Immature natural killer cell (primary cell): ENCODE data around the gene CENPT. TPM values are rescaled to one million over a fixed set of nuclear protein-coding genes. Genes with fewer than 3 reads are reported as not detected.
A peak's percentile ranks its signal among the peaks of the same experiment; 100 is the strongest.

Experiments
- DNase-seq, 3 donors: peaks; one replicate each; pipeline ENCODE4 v3.0.0; 2022; ENCODE audit warnings: mixed read lengths in 1 of 3
- H3K27ac Mint-ChIP-seq, 6 donors: one replicate each; pipeline ENCODE4 v1.8.0; 2020; ENCODE audit warnings: mixed read lengths in 6 of 6, mild to moderate bottlenecking in 5 of 6, inconsistent platforms in 4 of 6, moderate library complexity in 3 of 6
- H3K27me3 Mint-ChIP-seq, 3 donors: one replicate each; pipeline ENCODE4 v1.8.0; 2020 to 2021; ENCODE audit warnings: low read depth in 3 of 3, mild to moderate bottlenecking in 3 of 3, mixed read lengths in 3 of 3, moderate library complexity in 3 of 3, inconsistent platforms in 1 of 3
- H3K36me3 Mint-ChIP-seq, 3 donors: one replicate each; pipeline ENCODE4 v1.8.0; 2020; ENCODE audit warnings: mixed read lengths in 3 of 3, inconsistent platforms in 2 of 3, mild to moderate bottlenecking in 2 of 3
- H3K4me1 Mint-ChIP-seq, 2 donors: one replicate each; pipeline ENCODE4 v1.8.0; 2020; ENCODE audit warnings: inconsistent platforms in 2 of 2, mild to moderate bottlenecking in 2 of 2, mixed read lengths in 2 of 2, moderate library complexity in 1 of 2
- H3K4me3 Mint-ChIP-seq, 5 donors: one replicate each; pipeline ENCODE4 v1.8.0; 2020; ENCODE audit warnings: mild to moderate bottlenecking in 5 of 5, mixed read lengths in 5 of 5, inconsistent platforms in 3 of 5, moderate library complexity in 3 of 5
- H3K9me3 Mint-ChIP-seq, 6 donors: one replicate each; pipeline ENCODE4 v1.8.0; 2020; ENCODE audit warnings: mild to moderate bottlenecking in 6 of 6, mixed read lengths in 6 of 6, inconsistent platforms in 4 of 6, moderate library complexity in 3 of 6
- polyA plus RNA-seq, 3 donors: library from polyadenylated mRNA; unstranded; fragments of 300-500 nt; fragmentation: Illumina TruSeq; gene quantifications; one replicate each; pipeline ENCODE4 v1.2.3, GENCODE V29; 2021

CENPT gene
- polyA plus RNA-seq, 3 donors from 2014 or later, result 9.3 to 15.0 (median 12.4) TPM

- H3K4me3 Mint-ChIP-seq, result no peak overlapping the region
- no peaks in the 10 kb centered on the region for H3K9me3 Mint-ChIP-seq
- peak overlapping the region in 2 of 6 donors; percentile 29 to 64 for H3K27ac Mint-ChIP-seq
- no peak for DNase-seq
- peaks cover 0 to 28% (median 15%) of the 10 kb centered on the region in 3 donors for H3K36me3 Mint-ChIP-seq
- H3K4me1 Mint-ChIP-seq, result no peaks in the 10 kb centered on the region
- peaks cover 0 to 2% (median 0%) of the 10 kb centered on the region in 3 donors for H3K27me3 Mint-ChIP-seq
Measured at GRCh38 chr16:67883146-67883871, 35.8 kb upstream of the CENPT start.

GRCh38 chr16:67882374-67883145 lies 35.1 kb upstream of the CENPT start:
- H3K9me3 Mint-ChIP-seq, result no peaks in the 10 kb centered on the region
- DNase-seq, result no peak
- no peak overlapping the region for H3K4me3 Mint-ChIP-seq
- H3K27me3 Mint-ChIP-seq, result peaks cover 0 to 2% (median 0%) of the 10 kb centered on the region in 3 donors
- no peaks in the 10 kb centered on the region for H3K4me1 Mint-ChIP-seq
- peaks cover 3 to 32% (median 15%) of the 10 kb centered on the region in 3 donors for H3K36me3 Mint-ChIP-seq
- no peak overlapping the region for H3K27ac Mint-ChIP-seq

- peaks cover 0 to 2% (median 0%) of the 10 kb centered on the region in 3 donors for H3K27me3 Mint-ChIP-seq
- H3K4me1 Mint-ChIP-seq, result no peaks in the 10 kb centered on the region
- H3K27ac Mint-ChIP-seq, result peak overlapping the region in 1 of 6 donors; percentile 30
- DNase-seq, result no peak
- peaks cover 3 to 34% (median 13%) of the 10 kb centered on the region in 3 donors for H3K36me3 Mint-ChIP-seq
- no peaks in the 10 kb centered on the region for H3K9me3 Mint-ChIP-seq
- H3K4me3 Mint-ChIP-seq, result no peak overlapping the region
Measured at GRCh38 chr16:67881621-67882161, 34.2 kb upstream of the CENPT start.

- peaks cover 5 to 8% of the 10 kb centered on the region in 2 donors for H3K4me1 Mint-ChIP-seq
- H3K4me3 Mint-ChIP-seq, result no peak overlapping the region
- DNase-seq, result no peak
- peaks cover 3 to 34% (median 10%) of the 10 kb centered on the region in 3 donors for H3K36me3 Mint-ChIP-seq
- H3K9me3 Mint-ChIP-seq, result no peaks in the 10 kb centered on the region
- no peak overlapping the region for H3K27ac Mint-ChIP-seq
- peaks cover 0 to 2% (median 0%) of the 10 kb centered on the region in 3 donors for H3K27me3 Mint-ChIP-seq
Measured at GRCh38 chr16:67880584-67880983, 33.1 kb upstream of the CENPT start.

GRCh38 chr16:67879936-67880335 lies 32.4 kb upstream of the CENPT start:
- Mint-ChIP-seq H3K36me3 (peaks cover 3 to 34% (median 10%) of the 10 kb centered on the region in 3 donors), H3K4me1 (peaks cover 11 to 14% of the 10 kb centered on the region in 2 donors), H3K27ac (no peak overlapping the region), H3K4me3 (no peak overlapping the region), H3K9me3 (no peaks in the 10 kb centered on the region), H3K27me3 (peaks cover 0 to 2% (median 0%) of the 10 kb centered on the region in 3 donors)
- DNase-seq, result no peak

GRCh38 chr16:67879462-67879861 lies 32.0 kb upstream of the CENPT start:
- H3K36me3 Mint-ChIP-seq, result peaks cover 3 to 34% (median 10%) of the 10 kb centered on the region in 3 donors
- peaks cover 0 to 2% (median 0%) of the 10 kb centered on the region in 3 donors for H3K27me3 Mint-ChIP-seq
- peaks cover 15 to 19% of the 10 kb centered on the region in 2 donors for H3K4me1 Mint-ChIP-seq
- H3K9me3 Mint-ChIP-seq, result no peaks in the 10 kb centered on the region
- no peak for DNase-seq
- no peak overlapping the region for H3K27ac Mint-ChIP-seq
- H3K4me3 Mint-ChIP-seq, result no peak overlapping the region

GRCh38 chr16:67878846-67879245 lies 31.4 kb upstream of the CENPT start:
- peaks cover 0 to 2% (median 2%) of the 10 kb centered on the region in 3 donors for H3K27me3 Mint-ChIP-seq
- H3K36me3 Mint-ChIP-seq, result peaks cover 3 to 34% (median 10%) of the 10 kb centered on the region in 3 donors
- no peak overlapping the region for H3K4me3 Mint-ChIP-seq
- H3K9me3 Mint-ChIP-seq, result no peaks in the 10 kb centered on the region
- no peak overlapping the region for H3K27ac Mint-ChIP-seq
- no peak for DNase-seq
- H3K4me1 Mint-ChIP-seq, result peaks cover 21 to 25% of the 10 kb centered on the region in 2 donors

- H3K36me3 Mint-ChIP-seq, result peaks cover 3 to 28% (median 8%) of the 10 kb centered on the region in 3 donors
- H3K27ac Mint-ChIP-seq, result no peak overlapping the region
- DNase-seq, result no peak
- no peak overlapping the region for H3K4me3 Mint-ChIP-seq
- no peaks in the 10 kb centered on the region for H3K9me3 Mint-ChIP-seq
- peaks cover 27 to 31% of the 10 kb centered on the region in 2 donors for H3K4me1 Mint-ChIP-seq
- peaks cover 0 to 4% (median 2%) of the 10 kb centered on the region in 3 donors for H3K27me3 Mint-ChIP-seq
Measured at GRCh38 chr16:67878232-67878631, 30.7 kb upstream of the CENPT start.

GRCh38 chr16:67877064-67877463 lies 29.6 kb upstream of the CENPT start:
- Mint-ChIP-seq H3K4me1 (peaks cover 35 to 40% of the 10 kb centered on the region in 2 donors), H3K4me3 (no peak overlapping the region), H3K36me3 (peaks cover 3 to 22% (median 5%) of the 10 kb centered on the region in 3 donors), H3K27ac (no peak overlapping the region), H3K27me3 (peaks cover 0 to 11% (median 2%) of the 10 kb centered on the region in 3 donors), H3K9me3 (no peaks in the 10 kb centered on the region)
- DNase-seq, result no peak

GRCh38 chr16:67874372-67874771 lies 26.9 kb upstream of the CENPT start:
- Mint-ChIP-seq H3K36me3 (peaks cover 3 to 10% (median 5%) of the 10 kb centered on the region in 3 donors), H3K9me3 (no peaks in the 10 kb centered on the region), H3K4me1 (peaks cover 35 to 40% of the 10 kb centered on the region in 2 donors), H3K4me3 (peak overlapping the region; percentile 89 to 93 (median 91)), H3K27ac (peak overlapping the region in 5 of 6 donors; percentile 45 to 94 (median 86)), H3K27me3 (peaks cover 0 to 11% (median 2%) of the 10 kb centered on the region in 3 donors)
- DNase-seq, result no peak

GRCh38 chr16:67873435-67874370 lies 26.2 kb upstream of the CENPT start:
- H3K9me3 Mint-ChIP-seq, result no peaks in the 10 kb centered on the region
- H3K4me1 Mint-ChIP-seq, result peaks cover 35 to 40% of the 10 kb centered on the region in 2 donors
- H3K4me3 Mint-ChIP-seq, result peak overlapping the region; percentile 89 to 93 (median 91)
- no peak for DNase-seq
- peaks cover 0 to 6% (median 3%) of the 10 kb centered on the region in 3 donors for H3K36me3 Mint-ChIP-seq
- peak overlapping the region; percentile 45 to 94 (median 88) for H3K27ac Mint-ChIP-seq
- peaks cover 0 to 11% (median 2%) of the 10 kb centered on the region in 3 donors for H3K27me3 Mint-ChIP-seq

GRCh38 chr16:67872631-67873434 lies 25.3 kb upstream of the CENPT start, which contains the start of gene EDC4:
EDC4 (plus strand) TSS chr16:67873052; CDS start chr16:67873262, 210 bp downstream.
- peak within 1 kb of the TSS; percentile 89 to 93 (median 91) for H3K4me3 Mint-ChIP-seq
- peaks cover 0 to 5% (median 1%) of the 10 kb centered on the region in 3 donors for H3K36me3 Mint-ChIP-seq
- H3K9me3 Mint-ChIP-seq, result no peaks in the 10 kb centered on the region
- peaks cover 0 to 11% (median 2%) of the 10 kb centered on the region in 3 donors for H3K27me3 Mint-ChIP-seq
- peak within 1 kb of the TSS; percentile 86 to 94 (median 92) for H3K27ac Mint-ChIP-seq
- peak; percentile 89 to 90 (median 89) for DNase-seq
- H3K4me1 Mint-ChIP-seq, result peaks cover 35 to 40% of the 10 kb centered on the region in 2 donors
